NCI-H510A (cell line): Measurements from ENCODE around the gene CDH7.
A peak's percentile ranks its signal among the peaks of the same experiment; 100 is the strongest.

Source experiments
- DNase-seq: peaks from one replicate; lab custom pipeline; 2025; lab: John Stamatoyannopoulos, UW

Gene CDH7, protein sequence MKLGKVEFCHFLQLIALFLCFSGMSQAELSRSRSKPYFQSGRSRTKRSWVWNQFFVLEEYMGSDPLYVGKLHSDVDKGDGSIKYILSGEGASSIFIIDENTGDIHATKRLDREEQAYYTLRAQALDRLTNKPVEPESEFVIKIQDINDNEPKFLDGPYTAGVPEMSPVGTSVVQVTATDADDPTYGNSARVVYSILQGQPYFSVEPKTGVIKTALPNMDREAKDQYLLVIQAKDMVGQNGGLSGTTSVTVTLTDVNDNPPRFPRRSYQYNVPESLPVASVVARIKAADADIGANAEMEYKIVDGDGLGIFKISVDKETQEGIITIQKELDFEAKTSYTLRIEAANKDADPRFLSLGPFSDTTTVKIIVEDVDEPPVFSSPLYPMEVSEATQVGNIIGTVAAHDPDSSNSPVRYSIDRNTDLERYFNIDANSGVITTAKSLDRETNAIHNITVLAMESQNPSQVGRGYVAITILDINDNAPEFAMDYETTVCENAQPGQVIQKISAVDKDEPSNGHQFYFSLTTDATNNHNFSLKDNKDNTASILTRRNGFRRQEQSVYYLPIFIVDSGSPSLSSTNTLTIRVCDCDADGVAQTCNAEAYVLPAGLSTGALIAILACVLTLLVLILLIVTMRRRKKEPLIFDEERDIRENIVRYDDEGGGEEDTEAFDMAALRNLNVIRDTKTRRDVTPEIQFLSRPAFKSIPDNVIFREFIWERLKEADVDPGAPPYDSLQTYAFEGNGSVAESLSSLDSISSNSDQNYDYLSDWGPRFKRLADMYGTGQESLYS

DNA sequence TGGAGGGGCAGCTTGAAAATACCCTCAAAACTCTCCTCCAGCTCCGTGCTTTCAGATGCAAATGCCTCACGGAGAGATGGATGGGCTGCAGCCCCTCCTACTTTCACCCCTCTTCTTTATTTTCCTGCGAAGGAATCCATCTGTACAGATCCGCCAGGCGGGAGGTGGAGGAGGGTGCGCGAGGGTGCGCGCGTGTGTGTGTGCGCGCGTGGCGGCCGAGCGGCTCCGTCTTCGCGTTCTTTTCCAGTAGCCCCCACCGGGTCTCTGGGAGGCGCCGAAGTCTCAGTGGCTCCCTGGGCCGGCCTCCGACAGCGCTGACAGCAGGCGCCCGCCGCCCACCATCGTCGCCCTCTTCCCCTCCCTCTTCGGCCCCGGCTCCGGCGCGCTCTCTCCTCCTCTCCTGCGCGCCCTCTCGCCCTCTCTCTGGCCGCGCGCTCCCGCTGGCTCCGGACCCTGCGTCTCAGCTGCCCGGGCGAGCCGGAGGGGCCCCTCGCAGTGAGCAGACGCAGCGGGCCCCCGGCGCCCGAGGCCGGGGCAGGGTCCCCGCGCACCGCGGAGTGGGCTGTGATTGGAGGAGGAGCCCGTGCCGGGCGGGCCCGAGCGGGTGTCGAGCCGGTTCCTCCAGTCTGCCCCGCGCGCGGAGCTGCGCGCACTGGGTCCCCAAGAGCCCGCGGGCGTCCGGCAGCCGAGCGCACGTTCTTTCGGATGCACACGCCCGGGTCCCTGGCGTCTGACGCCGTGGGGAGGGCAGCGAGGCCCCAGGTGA, at the start of gene CDH7:
Gene CDH7 (plus strand): TSS at position 624 of the 766 bp plus-strand sequence. CDS start 11,831 bp downstream, outside the sequence.
- peak; percentile 73 for DNase-seq

GRCh38 chr18:65704046-65704445, 46.8 kb upstream of the CDH7 start:
- DNase-seq = no peak

DNA sequence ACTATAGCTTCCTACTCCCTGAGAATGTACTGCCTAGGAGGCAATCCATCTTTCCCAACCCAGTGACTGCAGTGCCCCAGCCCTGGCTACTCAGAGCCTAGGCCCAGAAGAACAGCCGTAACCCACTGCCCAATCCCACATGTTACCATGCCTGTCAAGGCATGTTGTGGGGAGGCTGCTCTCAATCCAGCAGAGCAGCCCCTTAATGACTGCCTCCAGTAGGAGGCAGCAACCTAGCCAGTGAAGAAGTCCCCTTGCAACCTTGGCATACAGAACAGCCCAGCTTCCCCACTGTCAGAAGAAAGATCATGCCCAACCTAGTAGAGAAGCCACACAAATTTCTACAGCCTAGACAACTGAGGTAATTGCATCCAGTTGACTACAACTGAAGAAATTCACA, 44.2 kb upstream of the CDH7 start:
- DNase-seq = no peak

DNA sequence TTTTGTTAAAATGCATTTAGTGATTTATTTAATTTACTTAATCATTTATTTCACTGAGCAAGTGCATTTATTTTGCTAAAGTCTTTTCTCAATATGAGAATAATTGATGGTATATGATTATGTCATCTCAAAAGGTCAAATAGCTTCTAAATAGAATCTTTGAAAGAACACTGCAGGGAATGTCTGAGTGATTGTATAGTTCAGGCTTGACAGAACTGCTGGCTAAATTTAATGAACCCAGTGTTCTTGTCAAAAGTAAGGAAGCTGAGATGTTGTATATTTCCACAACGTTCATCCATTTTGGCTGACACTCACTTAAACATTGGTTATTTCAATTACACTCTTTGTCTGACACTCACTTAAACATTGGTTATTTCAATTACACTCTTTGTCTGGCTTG, 39.3 kb upstream of the CDH7 start:
- no peak for DNase-seq

- no peak for DNase-seq
Observed at GRCh38 chr18:65721619-65722018, 29.2 kb upstream of the CDH7 start.

- peak; percentile 69 for DNase-seq
Observed at GRCh38 chr18:65725251-65726050, 25.4 kb upstream of the CDH7 start.

- no peak for DNase-seq
Observed at GRCh38 chr18:65735155-65735554, 15.7 kb upstream of the CDH7 start.

- no peak for DNase-seq
Observed at GRCh38 chr18:65737471-65737955, 13.3 kb upstream of the CDH7 start.

DNA sequence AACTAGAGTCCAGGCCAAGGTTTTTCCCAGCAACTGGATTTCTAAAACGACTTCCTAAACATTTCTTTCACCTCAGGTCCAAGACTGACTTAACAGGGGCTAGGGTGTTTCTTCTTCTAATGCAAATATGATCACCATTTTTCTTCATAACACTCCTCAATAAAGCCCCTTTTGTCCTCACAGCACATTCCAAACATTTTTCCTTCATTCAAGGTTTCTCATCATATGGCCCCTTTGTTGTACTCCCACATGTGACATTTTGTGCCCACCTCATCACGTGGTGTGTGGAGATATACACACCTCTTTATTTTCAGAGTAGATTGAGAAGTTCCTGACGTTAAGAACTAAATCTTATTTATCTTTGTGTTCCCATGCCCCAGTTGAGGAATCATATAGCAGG, 3.9 kb upstream of the CDH7 start:
- DNase-seq = no peak

DNA sequence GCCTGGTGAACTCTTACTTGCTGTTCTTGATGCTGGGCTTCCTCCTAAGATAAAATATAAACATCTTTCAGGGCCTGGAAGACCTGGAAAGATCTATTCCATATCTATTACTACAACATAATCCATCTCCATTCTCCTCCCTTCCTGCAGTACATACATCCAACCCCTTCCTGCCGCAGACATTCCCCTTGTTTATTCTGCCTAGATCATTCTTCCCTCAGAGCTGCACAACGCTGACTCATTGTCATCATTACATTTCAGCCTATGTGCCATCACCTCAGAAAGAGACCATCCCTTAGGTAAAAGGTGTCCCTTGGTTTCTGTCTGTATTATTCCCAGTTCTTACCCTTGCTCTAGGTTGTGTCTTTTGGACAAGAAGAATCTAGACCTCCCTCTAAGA, 2.5 kb upstream of the CDH7 start:
- DNase-seq = peak; percentile 31

DNA sequence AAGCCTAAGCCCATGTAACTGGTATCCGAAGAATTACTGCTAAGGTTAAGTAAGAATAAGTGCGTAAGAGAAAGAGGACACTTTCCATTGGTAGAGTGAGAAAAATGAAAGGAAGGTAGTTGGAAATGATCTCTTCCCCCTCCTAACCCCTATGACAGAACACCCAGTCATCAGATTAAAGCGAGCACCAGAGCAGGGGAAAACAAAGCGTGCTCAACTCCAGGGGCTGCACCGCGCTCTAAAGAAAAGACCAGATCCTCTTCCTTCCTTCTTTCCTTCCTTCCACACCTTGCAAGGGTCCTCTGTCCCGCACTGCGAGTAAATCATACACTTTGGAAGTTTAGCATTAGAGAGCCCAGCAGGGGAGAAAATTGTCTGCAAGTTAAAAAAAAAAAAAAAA, 971 bp upstream of the CDH7 start:
- no peak for DNase-seq

- peak; percentile 88 for DNase-seq
Observed at GRCh38 chr18:65751155-65752085, 608 bp downstream of the CDH7 start.

DNA sequence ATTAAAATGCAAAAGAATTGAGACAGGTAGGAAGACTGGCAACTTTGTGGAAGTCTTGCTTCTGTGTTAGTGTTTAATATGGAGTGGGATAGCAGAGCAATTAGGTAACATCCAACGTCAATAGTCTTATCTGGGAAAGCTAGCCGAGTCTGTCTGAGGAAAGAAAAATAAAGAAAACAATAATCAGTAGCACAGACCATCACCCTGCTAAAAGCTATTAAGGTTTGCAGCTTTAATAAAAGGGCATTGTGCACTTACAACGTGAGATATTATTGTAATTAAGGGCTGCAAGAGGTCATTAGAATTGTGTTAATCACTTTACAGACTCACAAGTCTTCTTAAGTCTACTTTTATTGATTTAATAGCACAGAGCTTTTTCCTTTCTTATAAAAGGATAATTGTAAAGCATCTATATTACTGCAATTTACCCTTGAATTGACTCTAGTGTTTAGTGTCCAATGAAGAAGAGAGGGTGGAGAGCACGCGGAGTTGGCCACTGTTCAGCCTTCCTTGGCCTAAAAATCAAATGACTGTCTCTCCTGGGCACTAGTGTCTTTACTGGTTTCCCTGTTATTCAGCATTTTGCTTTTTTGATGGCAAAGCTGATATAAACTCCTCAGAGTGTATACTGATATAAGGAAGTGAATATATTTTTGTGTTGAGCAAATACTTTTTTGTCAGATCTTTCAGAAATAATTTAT, 2.0 kb downstream of the CDH7 start:
- DNase-seq = no peak

DNA sequence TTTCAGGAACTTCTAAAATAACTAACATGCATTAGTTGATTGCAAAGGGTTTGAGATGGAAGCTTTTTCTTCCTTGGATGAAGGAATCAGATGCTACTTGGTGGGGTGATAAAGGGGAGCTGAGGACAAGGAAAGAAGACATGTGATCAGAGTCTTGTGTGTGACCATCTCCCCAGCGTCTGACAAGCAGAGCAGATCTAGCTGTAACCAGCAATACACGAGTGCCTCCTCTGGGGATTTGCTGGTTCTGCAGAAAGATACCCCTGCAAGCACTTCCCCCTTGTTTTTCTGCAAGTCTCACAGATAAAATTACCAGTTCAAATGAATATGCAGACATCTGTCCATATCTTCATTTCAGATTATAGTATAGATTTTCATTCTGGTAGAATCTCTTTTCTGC, 2.7 kb downstream of the CDH7 start:
- DNase-seq = peak; percentile 75

DNA sequence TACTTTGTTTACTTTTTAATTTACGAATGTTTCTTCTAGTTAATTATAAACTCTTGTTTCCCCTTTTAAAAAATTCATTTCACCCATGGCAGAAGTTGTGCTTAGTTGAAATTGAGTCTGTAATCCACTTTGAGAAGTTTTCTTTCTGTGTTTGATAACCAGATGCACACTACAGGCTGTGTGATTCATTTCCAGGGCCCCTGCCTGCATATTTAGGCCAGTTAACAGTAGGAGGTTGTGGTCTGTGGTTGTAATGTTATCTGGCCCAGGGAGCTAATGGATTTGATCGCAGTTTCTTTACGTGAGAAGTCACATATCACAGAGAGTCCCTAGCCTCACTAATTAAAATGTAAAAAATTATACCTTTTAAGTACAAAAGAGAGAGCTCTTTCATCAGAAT, 3.3 kb downstream of the CDH7 start:
- DNase-seq = no peak

DNA sequence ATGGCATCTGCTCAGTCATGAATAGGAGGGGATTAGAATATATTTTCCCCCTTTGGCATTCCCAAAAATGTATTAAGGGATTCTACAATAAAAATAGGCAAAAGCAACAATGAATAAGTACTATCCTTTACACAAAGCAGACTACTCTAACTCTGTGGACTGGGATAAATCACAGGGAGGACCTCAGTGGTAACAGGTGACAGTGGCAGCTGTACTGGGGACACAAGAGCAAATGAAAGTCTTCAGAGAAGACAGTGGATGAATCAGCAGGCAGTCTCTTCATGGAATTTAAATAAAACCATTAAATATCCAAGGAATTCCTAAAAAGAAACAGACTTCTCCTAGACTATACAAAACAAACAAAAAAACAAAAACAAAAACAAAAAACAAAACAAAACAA, 4.8 kb downstream of the CDH7 start:
- DNase-seq = no peak

- no peak for DNase-seq
Observed at GRCh38 chr18:65760457-65760856, 9.6 kb downstream of the CDH7 start.

- no peak for DNase-seq
Observed at GRCh38 chr18:65761636-65762295, 11.0 kb downstream of the CDH7 start.

DNA sequence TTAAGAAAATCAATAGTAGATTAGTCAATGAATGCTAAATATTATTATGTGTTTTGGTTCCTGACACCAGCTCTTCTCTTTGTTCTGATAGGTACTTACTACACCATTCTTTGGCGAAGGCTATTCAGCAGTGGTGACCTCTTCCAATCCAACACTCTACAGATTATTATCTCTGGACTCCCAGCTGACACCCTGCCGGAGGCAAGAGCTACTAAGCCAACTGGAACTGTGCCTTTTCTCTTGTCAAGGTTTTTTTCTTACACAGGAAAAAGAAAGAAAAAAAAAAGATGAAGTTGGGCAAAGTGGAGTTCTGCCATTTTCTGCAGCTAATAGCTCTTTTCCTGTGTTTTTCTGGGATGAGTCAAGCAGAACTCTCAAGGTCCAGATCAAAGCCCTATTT, 11.7 kb downstream of the CDH7 start:
- no peak for DNase-seq
